MM.1S (cell line): ENCODE data around the gene EFNA5.

Experiments used
- DNase-seq: peaks from one replicate; pipeline ENCODE4 v3.0.0-alpha.2; 2015
- H2AFZ ChIP-seq: fragments of 300-600 bp; sonication (generic); 2 replicates; pipeline ENCODE4 v1.6.0; 2016; ENCODE audit warnings: antibody characterized with exemption, low read length
- H3F3A ChIP-seq: fragments of 300-600 bp; sonication (generic); 2 replicates; pipeline ENCODE4 v1.6.1; 2016; ENCODE audit warnings: mild to moderate bottlenecking, antibody characterized with exemption, low read length, moderate library complexity, mixed read lengths; ENCODE audit not compliant: insufficient read depth
- H3K27ac ChIP-seq: fragments of 300-600 bp; sonication (generic); 2 replicates; pipeline ENCODE4 v1.5.1; 2016; ENCODE audit warnings: mild to moderate bottlenecking, low read length
- H3K27me3 ChIP-seq: fragments of 300-600 bp; sonication (generic); replicated peaks from 2 replicates; pipeline ENCODE4 v1.6.0; 2016; ENCODE audit warnings: low read length; ENCODE audit not compliant: insufficient read depth
- H3K36me3 ChIP-seq: fragments of 300-600 bp; sonication (generic); replicated peaks from 2 replicates; pipeline ENCODE4 v1.6.1; 2016; ENCODE audit warnings: mild to moderate bottlenecking, low read length, mixed read lengths; ENCODE audit not compliant: insufficient read depth
- H3K4me1 ChIP-seq: fragments of 300-600 bp; sonication (generic); 2 replicates; pipeline ENCODE4 v1.6.1; 2016; ENCODE audit warnings: low read length, mixed read lengths
- H3K4me2 ChIP-seq: fragments of 300-600 bp; sonication (generic); 2 replicates; pipeline ENCODE4 v1.6.0; 2016; ENCODE audit warnings: low read depth, low read length
- H3K4me3 ChIP-seq: fragments of 300-600 bp; sonication (generic); 2 replicates; pipeline ENCODE4 v1.5.1; 2016; ENCODE audit warnings: low read length, mixed read lengths
- H3K79me2 ChIP-seq: fragments of 300-600 bp; sonication (generic); 2 replicates; pipeline ENCODE4 v1.6.1; 2016; ENCODE audit warnings: mixed run types, low read length, mixed read lengths
- H3K9ac ChIP-seq: fragments of 300-600 bp; sonication (generic); 2 replicates; pipeline ENCODE4 v1.6.1; 2016; ENCODE audit warnings: low read length, mixed read lengths
- H3K9me2 ChIP-seq: fragments of 300-600 bp; sonication (generic); replicated peaks from 2 replicates; pipeline ENCODE4 v1.6.1; 2016; ENCODE audit warnings: mild to moderate bottlenecking, low read length, mixed read lengths; ENCODE audit not compliant: insufficient read depth
- H3K9me3 ChIP-seq: fragments of 300-600 bp; sonication (generic); replicated peaks from 2 replicates; pipeline ENCODE4 v1.6.1; 2016; ENCODE audit warnings: mild to moderate bottlenecking, low read length, mixed read lengths; ENCODE audit not compliant: insufficient read depth
- H4K20me1 ChIP-seq: fragments of 300-600 bp; sonication (generic); 2 replicates; pipeline ENCODE4 v1.6.1; 2016; ENCODE audit warnings: mild to moderate bottlenecking, low read length, moderate library complexity, mixed read lengths; ENCODE audit not compliant: insufficient read depth
- CTCF ChIP-seq: fragments of 300-600 bp; sonication (generic); IDR thresholded peaks from 2 replicates; pipeline ENCODE4 v1.5.1; 2016; ENCODE audit warnings: antibody characterized with exemption, low read length, mixed read lengths
- EZH2 ChIP-seq: fragments of 300-600 bp; sonication (generic); optimal IDR thresholded peaks from 2 replicates; pipeline ENCODE3; 2017; ENCODE audit warnings: low read depth, mild to moderate bottlenecking, antibody characterized with exemption, low read length, mixed read lengths
- EZH2phosphoT487 ChIP-seq: fragments of 300-600 bp; sonication (generic); IDR thresholded peaks from 2 replicates; pipeline ENCODE4 v1.6.1; 2018; ENCODE audit warnings: antibody characterized with exemption, low read length

Gene EFNA5

GRCh38 chr5:107605596-107606125 is 65.1 kb downstream of the EFNA5 start:
- TF ChIP-seq CTCF = no peak
- TF ChIP-seq EZH2 = no peak
- TF ChIP-seq EZH2phosphoT487 = no peak
- H3K4me2 ChIP-seq = no peak overlapping the region
- no peaks in the 10 kb centered on the region for H3K9me3 ChIP-seq
- no peak overlapping the region for H3K4me3 ChIP-seq
- H3K27ac ChIP-seq = no peak overlapping the region
- no peak overlapping the region for H2AFZ ChIP-seq
- no peaks in the 10 kb centered on the region for H3F3A ChIP-seq
- H3K4me1 ChIP-seq = no peaks in the 10 kb centered on the region
- no peak for DNase-seq
- H4K20me1 ChIP-seq = no peaks in the 10 kb centered on the region
- no peaks in the 10 kb centered on the region for H3K79me2 ChIP-seq
- H3K36me3 ChIP-seq = no peaks in the 10 kb centered on the region
- no peaks in the 10 kb centered on the region for H3K27me3 ChIP-seq
- no peaks in the 10 kb centered on the region for H3K9me2 ChIP-seq
- H3K9ac ChIP-seq = no peak overlapping the region

GRCh38 chr5:107604990-107605389 is 65.7 kb downstream of the EFNA5 start:
- H3K9me3 ChIP-seq = no peaks in the 10 kb centered on the region
- DNase-seq = no peak
- no peak overlapping the region for H3K9ac ChIP-seq
- no peak overlapping the region for H3K27ac ChIP-seq
- no peak overlapping the region for H2AFZ ChIP-seq
- no peak overlapping the region for H3K4me3 ChIP-seq
- H3K4me2 ChIP-seq = no peak overlapping the region
- no peaks in the 10 kb centered on the region for H3K79me2 ChIP-seq
- H3K36me3 ChIP-seq = no peaks in the 10 kb centered on the region
- H4K20me1 ChIP-seq = no peaks in the 10 kb centered on the region
- H3K27me3 ChIP-seq = no peaks in the 10 kb centered on the region
- TF ChIP-seq CTCF (no peak), EZH2 (no peak), EZH2phosphoT487 (no peak)
- H3F3A ChIP-seq = no peaks in the 10 kb centered on the region
- H3K4me1 ChIP-seq = no peaks in the 10 kb centered on the region
- no peaks in the 10 kb centered on the region for H3K9me2 ChIP-seq

DNA sequence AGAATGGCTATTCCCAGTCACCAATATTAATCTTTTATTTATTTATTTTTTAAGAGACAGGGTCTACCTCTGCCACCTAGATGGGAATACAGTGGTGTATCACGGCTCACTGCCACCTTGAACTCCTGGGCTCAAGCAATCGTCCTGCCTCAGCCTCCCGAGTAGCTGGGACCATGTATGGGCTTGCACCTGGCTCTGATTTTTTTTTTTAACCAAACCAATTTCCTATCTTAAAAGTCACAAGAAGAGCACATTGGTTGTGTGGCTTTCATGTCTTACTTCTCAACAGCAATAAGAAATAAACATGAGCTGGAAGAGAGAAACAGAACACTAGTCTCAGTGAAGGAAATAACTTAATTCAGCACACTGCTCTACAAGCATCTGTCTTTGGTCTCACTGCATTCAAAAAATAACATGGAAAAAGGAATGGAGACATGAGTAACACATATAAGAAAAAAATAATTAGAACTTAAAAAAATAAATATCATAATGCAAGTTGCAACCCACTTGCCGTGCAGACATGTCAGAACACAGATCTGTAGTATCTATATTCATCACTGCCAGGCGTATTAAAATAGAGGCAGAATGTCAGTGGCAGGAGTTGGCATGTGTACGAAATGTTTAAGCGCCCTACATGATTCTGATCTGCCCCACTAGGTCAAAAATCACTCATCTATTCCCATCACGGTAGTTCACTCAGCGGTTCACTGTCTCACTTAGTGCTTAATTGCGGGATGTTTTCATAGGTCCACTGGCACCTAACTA is 66.4 kb downstream of the EFNA5 start:
- Histone ChIP-seq H3K9me3 (no peaks in the 10 kb centered on the region), H3K4me1 (no peaks in the 10 kb centered on the region), H3K4me2 (no peak overlapping the region), H3K79me2 (no peaks in the 10 kb centered on the region), H4K20me1 (no peaks in the 10 kb centered on the region), H3K27me3 (no peaks in the 10 kb centered on the region), H3F3A (no peaks in the 10 kb centered on the region), H3K27ac (no peak overlapping the region), H2AFZ (no peak overlapping the region), H3K4me3 (no peak overlapping the region), H3K36me3 (no peaks in the 10 kb centered on the region), H3K9ac (no peak overlapping the region), H3K9me2 (no peaks in the 10 kb centered on the region)
- DNase-seq = no peak
- TF ChIP-seq EZH2phosphoT487 (no peak), EZH2 (no peak), CTCF (no peak)
